Muscle layer of duodenum (tissue), 2 donors: ENCODE data around the gene KHDRBS2.

Experiments used
- H3K27ac ChIP-seq: one replicate; pipeline ENCODE4 v1.7.0; 2013; ENCODE audit warnings: mild to moderate bottlenecking, low read length
- H3K27me3 ChIP-seq: one replicate; pipeline ENCODE4 v1.7.0; 2013; ENCODE audit warnings: low read depth, mild to moderate bottlenecking, control low read depth, low read length
- H3K36me3 ChIP-seq, 2 donors: one replicate each; pipeline ENCODE4 v1.7.0; 2013; ENCODE audit warnings: low read length in 2 of 2, control low read depth in 1 of 2, mild to moderate bottlenecking in 1 of 2; ENCODE audit not compliant: insufficient read depth in 2 of 2, control insufficient read depth in 1 of 2
- H3K4me1 ChIP-seq, 2 donors: one replicate each; pipeline ENCODE4 v1.7.0; 2013; ENCODE audit warnings: low read length in 2 of 2, mild to moderate bottlenecking in 2 of 2, control low read depth in 1 of 2, moderate library complexity in 1 of 2; ENCODE audit not compliant: insufficient read depth in 2 of 2, control insufficient read depth in 1 of 2
- H3K4me3 ChIP-seq, 2 donors: one replicate each; pipeline ENCODE4 v1.7.0; 2013; ENCODE audit warnings: low read length in 2 of 2, low read depth in 1 of 2, mild to moderate bottlenecking in 1 of 2
- H3K9me3 ChIP-seq, 2 donors: one replicate each; pipeline ENCODE4 v1.7.0; 2013; ENCODE audit warnings: low read length in 2 of 2, control low read depth in 1 of 2, mild to moderate bottlenecking in 1 of 2; ENCODE audit not compliant: control insufficient read depth in 1 of 2
- donor health status: healthy.

KHDRBS2 gene

GRCh38 chr6:62285612-62286469 is at the start of gene KHDRBS2:
KHDRBS2 (minus strand) TSS chr6:62286225.
- Histone ChIP-seq H3K4me1 (peaks cover 0 to 14% of the 10 kb centered on the region in 2 donors), H3K27ac (no peak within 1 kb of the TSS), H3K27me3 (no peaks in the 10 kb centered on the region)

GRCh38 chr6:62328607-62329006 is 42.6 kb upstream of the KHDRBS2 start:
- Histone ChIP-seq H3K27ac (no peak overlapping the region), H3K4me1 (peaks cover 0 to 18% of the 10 kb centered on the region in 2 donors), H3K27me3 (no peaks in the 10 kb centered on the region), H3K36me3 (no peaks in the 10 kb centered on the region), H3K4me3 (no peak overlapping the region), H3K9me3 (no peaks in the 10 kb centered on the region)

More at GRCh38 chr6:62285612-62286469, at the start of gene KHDRBS2:
- H3K4me3 ChIP-seq: peak within 1 kb of the TSS; percentile 69 to 80
- no peaks in the 10 kb centered on the region for H3K36me3 ChIP-seq
- no peaks in the 10 kb centered on the region for H3K9me3 ChIP-seq

- H3K4me3 ChIP-seq: no peak overlapping the region
- no peaks in the 10 kb centered on the region for H3K9me3 ChIP-seq
- H3K27me3 ChIP-seq: no peaks in the 10 kb centered on the region
- H3K4me1 ChIP-seq: peaks cover 0 to 18% of the 10 kb centered on the region in 2 donors
- H3K27ac ChIP-seq: no peak overlapping the region
- no peaks in the 10 kb centered on the region for H3K36me3 ChIP-seq
These were observed 38.8 kb upstream of the KHDRBS2 start for GRCh38 chr6:62324834-62325233.

GRCh38 chr6:62323818-62324431 is 37.9 kb upstream of the KHDRBS2 start:
- H3K36me3 ChIP-seq: no peaks in the 10 kb centered on the region
- H3K4me3 ChIP-seq: no peak overlapping the region
- peaks cover 0 to 18% of the 10 kb centered on the region in 2 donors for H3K4me1 ChIP-seq
- H3K27ac ChIP-seq: no peak overlapping the region
- H3K9me3 ChIP-seq: no peaks in the 10 kb centered on the region
- no peaks in the 10 kb centered on the region for H3K27me3 ChIP-seq

GRCh38 chr6:62298745-62299392 is 12.8 kb upstream of the KHDRBS2 start:
- Histone ChIP-seq H3K4me1 (no peaks in the 10 kb centered on the region), H3K4me3 (no peak overlapping the region), H3K36me3 (no peaks in the 10 kb centered on the region), H3K27me3 (no peaks in the 10 kb centered on the region), H3K27ac (no peak overlapping the region), H3K9me3 (peaks cover 0 to 4% of the 10 kb centered on the region in 2 donors)

- Histone ChIP-seq H3K27ac (no peak overlapping the region), H3K4me3 (no peak overlapping the region), H3K9me3 (peaks cover 0 to 4% of the 10 kb centered on the region in 2 donors), H3K36me3 (no peaks in the 10 kb centered on the region), H3K27me3 (no peaks in the 10 kb centered on the region), H3K4me1 (no peaks in the 10 kb centered on the region)
These were observed 10.5 kb upstream of the KHDRBS2 start for GRCh38 chr6:62296541-62296940.

- Histone ChIP-seq H3K27me3 (no peaks in the 10 kb centered on the region), H3K4me3 (no peak overlapping the region), H3K9me3 (no peaks in the 10 kb centered on the region)
These were observed 2.9 kb upstream of the KHDRBS2 start for GRCh38 chr6:62288974-62289373.

GRCh38 chr6:62288562-62288961 is 2.5 kb upstream of the KHDRBS2 start:
- no peak overlapping the region for H3K4me3 ChIP-seq
- H3K27ac ChIP-seq: no peak overlapping the region
- peaks cover 0 to 14% of the 10 kb centered on the region in 2 donors for H3K4me1 ChIP-seq
- no peaks in the 10 kb centered on the region for H3K27me3 ChIP-seq
- H3K36me3 ChIP-seq: no peaks in the 10 kb centered on the region
- H3K9me3 ChIP-seq: no peaks in the 10 kb centered on the region

More at GRCh38 chr6:62288974-62289373, 2.9 kb upstream of the KHDRBS2 start:
- Histone ChIP-seq H3K27ac (no peak overlapping the region), H3K36me3 (no peaks in the 10 kb centered on the region), H3K4me1 (peaks cover 0 to 14% of the 10 kb centered on the region in 2 donors)

GRCh38 chr6:62286470-62286843 is 432 bp upstream of the KHDRBS2 start:
- Histone ChIP-seq H3K4me3 (peak overlapping the region; percentile 69 to 80), H3K36me3 (no peaks in the 10 kb centered on the region), H3K27ac (no peak overlapping the region)

GRCh38 chr6:62284725-62285124 is 1.3 kb downstream of the KHDRBS2 start:
- Histone ChIP-seq H3K4me1 (peaks cover 0 to 14% of the 10 kb centered on the region in 2 donors), H3K36me3 (no peaks in the 10 kb centered on the region), H3K9me3 (no peaks in the 10 kb centered on the region), H3K4me3 (peak overlapping the region in 1 of 2 donors; percentile 80), H3K27ac (no peak overlapping the region), H3K27me3 (no peaks in the 10 kb centered on the region)

More at GRCh38 chr6:62286470-62286843, 432 bp upstream of the KHDRBS2 start:
- Histone ChIP-seq H3K27me3 (no peaks in the 10 kb centered on the region), H3K4me1 (peaks cover 0 to 14% of the 10 kb centered on the region in 2 donors), H3K9me3 (no peaks in the 10 kb centered on the region)

GRCh38 chr6:62283796-62284411 is 2.1 kb downstream of the KHDRBS2 start:
- Histone ChIP-seq H3K27ac (no peak overlapping the region), H3K27me3 (no peaks in the 10 kb centered on the region), H3K4me3 (no peak overlapping the region), H3K9me3 (no peaks in the 10 kb centered on the region), H3K4me1 (peaks cover 0 to 14% of the 10 kb centered on the region in 2 donors), H3K36me3 (no peaks in the 10 kb centered on the region)
